Neural crest cell (in vitro differentiated cells): ENCODE measurements around the gene SLC4A2. TPM values are rescaled to one million over a fixed set of nuclear protein-coding genes. Genes with fewer than 3 reads are reported as not detected.

Experiments
- DNase-seq: peaks from one replicate; pipeline ENCODE4 v3.0.0; 2021; ENCODE audit warnings: low read depth, mixed read lengths, low spot score
- H3K27ac Mint-ChIP-seq: one replicate; pipeline ENCODE4 v1.8.0; 2021; ENCODE audit warnings: mild to moderate bottlenecking, mixed read lengths; ENCODE audit not compliant: unreplicated experiment
- H3K27me3 Mint-ChIP-seq: 2 replicates; pipeline ENCODE4 v1.8.0; 2021; ENCODE audit warnings: low read depth, mild to moderate bottlenecking, mixed read lengths
- H3K36me3 Mint-ChIP-seq: 2 replicates; pipeline ENCODE4 v1.8.0; 2021; ENCODE audit warnings: low read depth, mild to moderate bottlenecking, mixed read lengths
- H3K4me1 Mint-ChIP-seq: 2 replicates; pipeline ENCODE4 v1.8.0; 2021; ENCODE audit warnings: mixed read lengths
- H3K4me3 Mint-ChIP-seq: one replicate; pipeline ENCODE4 v1.8.0; 2021; ENCODE audit warnings: mild to moderate bottlenecking, mixed read lengths
- H3K9me3 Mint-ChIP-seq: 2 replicates; pipeline ENCODE4 v1.8.0; 2021; ENCODE audit warnings: mixed read lengths
- CTCF ChIP-seq: fragments of 200-600 bp; sonication (generic); conservative IDR thresholded peaks from 2 replicates; pipeline ENCODE4 v1.5.0; 2021; ENCODE audit warnings: antibody characterized with exemption, mild to moderate bottlenecking
- total RNA-seq: library from RNA; stranded (reverse); gene quantifications from 2 replicates; pipeline ENCODE4 v1.2.1, GENCODE V29; 2021

SLC4A2 gene
- total RNA-seq, 1 donor from 2014 or later: 139 TPM

GRCh38 chr7:151094675-151095074 lies 35.3 kb downstream of the SLC4A2 start:
- H3K4me3 Mint-ChIP-seq: peak overlapping the region; percentile 56
- no peak overlapping the region for H3K27ac Mint-ChIP-seq
- H3K36me3 Mint-ChIP-seq: no peaks in the 10 kb centered on the region
- no peak for TF ChIP-seq CTCF
- peaks cover 18% of the 10 kb centered on the region for H3K4me1 Mint-ChIP-seq
- no peaks in the 10 kb centered on the region for H3K27me3 Mint-ChIP-seq
- no peaks in the 10 kb centered on the region for H3K9me3 Mint-ChIP-seq
- no peak for DNase-seq

GRCh38 chr7:151095123-151095797 lies 35.9 kb downstream of the SLC4A2 start:
- Mint-ChIP-seq H3K27me3 (no peaks in the 10 kb centered on the region), H3K27ac (peak overlapping the region; percentile 67), H3K4me1 (peaks cover 18% of the 10 kb centered on the region), H3K36me3 (no peaks in the 10 kb centered on the region), H3K4me3 (peak overlapping the region; percentile 56), H3K9me3 (no peaks in the 10 kb centered on the region)
- no peak for TF ChIP-seq CTCF
- no peak for DNase-seq

- TF ChIP-seq CTCF: no peak
- H3K9me3 Mint-ChIP-seq: no peaks in the 10 kb centered on the region
- H3K4me1 Mint-ChIP-seq: peaks cover 18% of the 10 kb centered on the region
- peak overlapping the region; percentile 50 for H3K27ac Mint-ChIP-seq
- H3K27me3 Mint-ChIP-seq: no peaks in the 10 kb centered on the region
- no peak for DNase-seq
- H3K36me3 Mint-ChIP-seq: no peaks in the 10 kb centered on the region
- no peak overlapping the region for H3K4me3 Mint-ChIP-seq
Observed at GRCh38 chr7:151095828-151096475, 36.6 kb downstream of the SLC4A2 start.

GRCh38 chr7:151099486-151100211 lies 40.3 kb downstream of the SLC4A2 start:
- Mint-ChIP-seq H3K27me3 (no peaks in the 10 kb centered on the region), H3K27ac (peak overlapping the region; percentile 43), H3K4me1 (peaks cover 20% of the 10 kb centered on the region), H3K9me3 (no peaks in the 10 kb centered on the region), H3K4me3 (no peak overlapping the region), H3K36me3 (no peaks in the 10 kb centered on the region)
- TF ChIP-seq CTCF: no peak
- no peak for DNase-seq

- Mint-ChIP-seq H3K4me1 (peaks cover 18% of the 10 kb centered on the region), H3K4me3 (no peak overlapping the region), H3K27ac (no peak overlapping the region), H3K27me3 (no peaks in the 10 kb centered on the region), H3K9me3 (no peaks in the 10 kb centered on the region), H3K36me3 (no peaks in the 10 kb centered on the region)
- TF ChIP-seq CTCF: no peak
- no peak for DNase-seq
Observed at GRCh38 chr7:151100921-151101320, 41.5 kb downstream of the SLC4A2 start.
